ENCODE results near the gene CABCOCO1.

Gene CABCOCO1, protein sequence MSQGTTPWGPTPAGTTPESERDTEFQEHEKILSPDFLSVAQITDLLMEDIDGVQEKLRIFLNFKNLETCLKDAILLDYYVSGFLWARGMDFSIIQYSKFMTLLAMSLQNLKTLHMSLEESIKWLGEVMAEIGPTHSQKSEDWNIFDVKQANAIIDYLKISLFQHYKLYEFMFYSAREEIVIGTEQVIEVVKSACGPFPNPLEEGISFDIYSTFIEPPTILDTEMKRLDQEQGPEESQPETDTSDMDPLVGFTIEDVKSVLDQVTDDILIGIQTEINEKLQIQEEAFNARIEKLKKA

DNA sequence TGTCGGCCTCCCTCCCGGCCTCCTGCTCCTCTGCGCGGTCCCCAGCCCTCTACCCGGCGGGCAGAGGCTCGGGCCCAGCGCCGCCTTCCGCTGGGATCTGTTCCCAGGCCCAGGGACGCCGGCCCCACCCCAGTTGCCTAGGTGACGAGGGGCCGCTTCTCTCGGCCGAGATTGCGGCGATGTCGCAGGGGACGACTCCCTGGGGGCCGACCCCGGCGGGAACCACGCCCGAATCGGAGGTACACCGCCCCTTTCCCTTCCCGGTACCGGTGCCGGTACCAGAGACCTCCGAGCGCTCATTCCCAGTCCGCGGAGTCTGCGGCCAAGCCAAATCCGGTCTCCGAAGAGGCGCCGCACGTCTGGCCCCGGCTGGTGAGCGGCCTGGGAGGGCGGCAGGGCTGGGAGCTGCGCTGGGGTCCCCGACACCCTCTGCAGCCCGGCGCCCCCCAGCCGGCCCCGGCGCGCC, at the start of gene CABCOCO1:
Gene CABCOCO1 (plus strand): TSS at position 136 of the 466 bp plus-strand sequence. CDS start 44 bp downstream, at position 180.
- no peak for DNase-seq

DNA sequence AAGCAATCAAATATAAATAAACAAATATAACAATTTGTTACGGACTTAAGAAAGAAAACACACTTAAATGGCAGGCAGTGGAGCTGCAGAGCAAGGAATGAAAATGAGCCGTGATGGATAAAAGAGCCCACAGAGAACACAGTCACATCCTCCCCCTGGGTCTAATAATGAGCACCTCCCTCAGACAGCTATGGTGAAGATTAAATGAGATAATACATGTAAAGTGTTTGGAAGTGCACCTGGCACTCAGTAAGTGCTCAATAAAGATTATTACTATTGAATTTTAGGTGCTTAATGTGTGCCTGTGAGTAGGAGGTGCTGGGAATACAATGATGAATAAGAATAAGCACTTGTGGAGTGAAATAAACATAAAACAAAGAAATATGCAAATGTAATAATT, 49.1 kb upstream of the CABCOCO1 start:
- DNase-seq: no peak

DNA sequence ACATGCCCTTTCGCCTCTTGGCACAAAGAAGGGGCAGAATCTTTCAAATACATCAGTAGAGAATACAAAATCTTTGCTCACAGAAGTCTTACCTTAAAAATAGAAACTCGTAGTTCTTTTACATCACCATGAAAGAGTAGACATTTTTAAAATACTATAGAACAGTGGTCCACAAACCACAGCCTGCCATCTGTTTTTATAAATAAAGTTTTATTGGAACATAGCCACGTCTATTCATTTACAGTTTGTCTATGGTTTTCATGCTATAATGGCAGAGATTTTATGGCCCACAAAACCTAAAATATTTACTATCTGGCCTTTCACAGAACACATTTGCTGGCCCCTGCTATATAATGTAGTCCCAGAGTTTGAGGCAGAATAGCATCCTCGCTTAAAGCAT, 46.1 kb upstream of the CABCOCO1 start:
- DNase-seq: no peak

DNA sequence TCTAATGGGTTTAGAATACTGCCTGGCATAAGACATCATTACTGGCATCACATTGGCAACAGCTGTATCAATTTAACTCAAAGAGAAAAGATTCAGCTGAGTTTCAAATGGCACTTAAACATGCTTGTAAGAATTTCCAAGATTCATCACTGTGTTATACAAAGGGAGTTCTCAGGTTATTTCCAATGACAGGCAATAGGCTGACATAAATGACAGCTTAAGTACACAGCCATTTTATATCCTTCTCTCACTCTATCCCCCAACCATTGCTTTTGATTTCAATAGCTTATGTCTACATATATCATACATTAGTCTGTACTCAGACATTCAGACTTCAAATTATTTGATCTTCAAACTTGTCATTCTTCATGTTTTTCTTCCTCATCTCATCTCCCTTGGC, 45.5 kb upstream of the CABCOCO1 start:
- no peak for DNase-seq

DNA sequence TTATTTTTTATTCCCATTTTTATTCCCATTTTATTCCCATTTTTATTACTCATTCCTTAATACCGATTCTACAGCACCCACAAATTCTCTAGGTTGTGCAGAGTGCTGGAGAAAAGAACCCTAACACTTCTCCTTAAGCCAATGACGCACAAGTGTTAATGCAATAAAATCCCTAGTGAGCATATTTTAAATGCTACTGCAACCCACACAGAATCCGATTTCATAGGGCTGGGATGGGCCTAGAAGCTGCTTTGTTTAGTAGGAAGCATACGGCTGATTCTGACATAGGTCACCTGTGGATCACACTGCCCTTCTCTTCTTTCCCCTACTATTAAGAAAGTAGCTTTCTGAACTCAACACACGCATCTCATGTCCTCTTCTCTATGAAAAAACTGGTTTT, 45.1 kb upstream of the CABCOCO1 start:
- DNase-seq: no peak

DNA sequence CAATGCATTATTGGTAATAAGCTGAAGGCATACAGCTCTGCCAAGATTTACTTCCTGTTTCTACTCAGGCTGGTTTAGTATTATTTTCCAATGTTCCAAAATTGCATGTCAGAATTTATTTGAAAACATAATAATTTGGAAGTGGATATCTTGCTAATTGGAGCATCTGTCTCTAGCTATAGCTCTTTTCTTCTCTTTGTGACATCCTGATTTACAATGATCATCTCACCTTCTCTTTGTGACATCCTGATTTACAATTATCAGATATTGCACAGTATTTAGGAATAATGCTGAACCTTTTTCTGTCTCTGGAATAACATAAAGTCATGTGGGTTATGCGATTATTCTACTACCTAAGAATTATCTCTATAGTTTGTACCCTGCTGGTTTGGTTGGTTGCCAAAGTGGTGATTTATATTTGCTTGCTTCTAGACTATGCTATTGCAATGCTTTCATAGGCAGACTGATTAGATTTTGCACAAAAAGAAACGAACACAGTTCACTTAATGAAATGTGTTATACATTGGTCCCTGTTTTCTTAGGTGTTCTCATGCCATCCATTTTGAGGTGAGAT, 44.3 kb upstream of the CABCOCO1 start:
- DNase-seq: no peak

DNA sequence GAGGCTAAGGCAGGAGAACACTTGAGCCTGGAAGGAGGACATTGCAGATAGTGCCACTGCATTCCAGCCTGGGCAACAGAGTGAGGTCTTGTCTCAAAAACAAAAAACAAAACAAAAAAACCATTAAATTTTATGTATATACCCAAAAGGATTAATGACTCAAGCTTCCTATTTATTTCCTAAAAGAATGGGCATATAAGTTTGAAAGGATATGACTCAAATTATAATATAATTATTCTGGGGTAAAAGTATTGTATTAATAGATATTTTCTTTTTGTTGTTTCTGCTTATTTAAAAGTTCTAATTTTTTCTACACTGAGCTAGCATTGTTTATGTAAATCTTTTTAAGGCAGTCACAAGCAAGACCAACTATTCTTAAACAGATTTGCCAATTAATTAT, 42.2 kb upstream of the CABCOCO1 start:
- DNase-seq: no peak

DNA sequence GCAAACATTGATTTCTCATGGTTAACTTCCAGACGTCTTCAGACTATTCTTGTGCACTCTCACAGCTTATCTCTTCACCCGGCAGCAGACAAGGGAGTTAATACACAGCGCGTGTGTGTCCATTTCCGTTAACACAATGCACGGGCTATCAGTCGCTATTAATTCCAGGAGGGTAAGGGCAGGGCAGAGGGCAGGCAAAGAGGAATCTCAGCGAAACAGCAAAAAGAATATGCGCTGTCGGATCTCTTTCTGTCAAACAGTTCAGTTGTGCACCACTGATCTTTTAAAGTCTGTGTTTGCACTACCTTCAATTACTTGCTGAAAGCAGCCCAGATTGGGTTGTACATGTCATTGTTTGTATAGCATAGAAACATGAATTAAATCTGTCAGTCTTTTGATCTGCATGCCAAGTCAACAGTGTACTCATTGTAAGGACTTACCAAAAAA, 41.1 kb upstream of the CABCOCO1 start:
- no peak for DNase-seq

DNA sequence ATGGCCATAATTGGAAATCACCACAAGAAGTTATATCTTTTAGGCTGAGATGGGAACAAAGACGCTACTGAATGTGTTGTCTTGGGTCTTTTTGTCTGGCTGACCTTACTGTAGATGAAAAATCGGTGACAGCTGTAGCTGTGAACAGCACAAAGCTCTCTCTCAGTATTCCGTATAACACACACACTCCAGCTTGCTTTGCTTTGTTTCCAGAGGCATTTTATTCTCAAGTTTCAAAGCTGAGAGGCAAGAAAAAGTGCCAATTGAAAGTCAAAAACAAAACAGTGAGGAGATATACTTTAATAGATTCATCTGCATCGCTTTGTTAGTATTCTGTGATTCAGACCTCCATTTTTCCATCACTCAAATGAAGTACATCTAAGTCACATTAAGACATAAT, 39.6 kb upstream of the CABCOCO1 start:
- DNase-seq: no peak

DNA sequence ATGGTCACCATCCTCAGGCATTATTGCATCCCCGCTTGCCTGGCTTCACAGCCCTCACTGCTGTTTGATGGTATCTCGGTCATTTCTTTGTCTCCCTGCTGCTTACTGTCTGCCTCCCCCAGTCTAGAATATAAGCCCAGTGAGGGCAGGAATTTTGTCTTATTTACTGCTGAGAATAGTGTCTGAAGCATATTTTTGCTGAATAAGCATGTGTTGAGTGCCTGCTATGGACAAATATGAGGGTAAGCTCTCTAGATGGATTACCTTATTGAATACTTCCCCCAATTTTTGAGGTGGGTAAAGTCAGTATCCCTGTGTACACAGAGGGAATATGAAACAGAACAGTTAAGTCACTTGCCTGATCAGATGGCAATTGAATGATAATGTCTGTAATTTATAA, 36.5 kb upstream of the CABCOCO1 start:
- no peak for DNase-seq

DNA sequence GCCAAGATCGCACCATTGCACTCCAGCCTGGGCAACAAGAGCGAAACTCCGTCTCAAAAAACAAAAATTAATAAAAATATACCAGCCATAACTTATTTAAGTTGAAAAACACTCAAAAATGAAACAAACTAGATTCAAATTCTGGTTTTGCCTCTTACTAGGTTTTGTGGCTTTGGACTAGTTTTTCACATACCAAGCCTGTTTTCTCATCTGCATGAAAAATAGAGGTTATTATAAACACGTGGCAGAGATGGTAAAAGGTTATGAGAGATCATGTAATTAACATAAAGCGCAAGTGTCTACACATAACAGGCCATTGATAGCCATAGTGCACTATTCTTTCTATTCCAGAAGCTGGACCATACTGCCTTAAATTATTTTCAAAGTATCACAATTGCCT, 35.5 kb upstream of the CABCOCO1 start:
- DNase-seq: no peak

DNA sequence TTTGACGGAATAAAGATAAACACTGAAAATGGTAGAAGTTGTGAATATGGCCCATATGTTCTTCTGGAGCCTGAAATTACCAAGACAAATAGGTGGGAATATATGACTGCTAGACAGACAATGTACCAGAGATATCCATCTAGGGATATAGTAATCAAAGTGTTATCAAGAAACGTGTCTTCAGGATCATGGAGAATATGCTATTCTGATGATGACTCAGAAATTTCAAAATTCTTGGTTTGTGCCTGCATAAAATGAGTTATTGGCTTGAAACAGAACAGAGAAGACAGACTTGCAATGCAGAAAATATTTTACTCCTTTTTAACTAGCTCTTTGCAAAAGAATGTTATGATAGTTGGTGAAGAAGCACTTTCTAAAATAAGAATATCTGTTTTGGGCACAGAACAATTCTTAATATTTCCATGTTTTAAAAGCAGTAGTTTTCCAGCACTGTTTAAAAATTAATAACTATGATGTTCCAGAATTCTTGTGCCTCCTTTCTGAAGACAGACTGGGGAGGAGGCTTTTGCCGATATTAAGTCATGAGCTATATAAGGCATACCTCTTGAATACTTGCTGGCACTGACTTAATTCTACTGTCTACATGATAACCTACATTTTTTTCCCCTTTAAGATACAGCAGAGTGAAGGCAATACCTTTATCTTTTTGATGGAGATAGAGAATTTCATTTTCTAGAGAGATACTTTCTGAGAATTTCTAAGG, 34.4 kb upstream of the CABCOCO1 start:
- no peak for DNase-seq

DNA sequence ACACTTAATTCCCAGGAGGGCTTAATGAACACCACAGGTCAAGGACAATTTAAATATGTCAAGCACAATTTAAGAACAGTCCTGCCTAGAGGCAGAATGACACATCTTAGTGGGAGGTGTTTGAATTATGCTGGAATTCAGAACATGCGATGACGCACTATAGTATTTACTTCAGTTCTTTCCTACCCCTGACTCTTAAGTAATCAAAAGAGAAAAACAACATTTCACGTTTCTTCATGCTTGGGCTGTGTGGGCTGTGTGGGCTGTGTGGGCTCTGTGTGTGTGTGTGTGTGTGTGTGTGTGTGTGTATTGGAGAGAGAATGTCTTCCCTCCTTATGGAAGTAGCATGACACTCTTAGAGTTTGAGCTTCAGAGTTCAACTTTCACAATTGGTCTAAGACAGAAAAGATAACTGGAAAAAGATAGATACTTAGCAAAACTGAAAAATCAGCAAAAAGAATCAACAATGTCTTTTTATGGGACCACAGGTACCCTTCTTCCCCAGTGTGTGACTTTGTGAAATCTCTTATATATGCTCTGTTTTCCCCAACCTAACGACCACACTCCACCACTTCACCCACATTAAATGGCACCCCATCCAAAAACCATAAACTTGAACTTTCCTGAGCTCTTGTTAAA, 33.7 kb upstream of the CABCOCO1 start:
- no peak for DNase-seq

DNA sequence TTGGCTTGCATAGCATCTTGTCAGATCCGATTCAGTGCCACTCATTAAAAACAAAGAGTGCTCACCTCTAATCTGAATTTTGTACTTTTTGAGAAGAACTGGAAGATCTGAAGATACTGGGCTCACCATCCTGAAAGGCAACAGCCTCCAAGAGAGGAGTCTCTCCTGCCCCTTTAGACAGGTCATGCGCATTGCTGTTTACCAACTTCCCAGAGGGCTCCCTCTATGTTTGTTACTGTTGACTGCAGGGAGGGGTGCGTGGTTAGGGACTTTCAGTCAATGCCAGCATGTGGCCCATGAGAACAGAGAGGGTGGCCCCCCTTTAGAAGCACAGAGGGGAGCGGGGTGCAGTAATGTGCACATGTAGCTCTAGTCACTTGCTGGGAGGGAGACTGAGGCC, 33.2 kb upstream of the CABCOCO1 start:
- DNase-seq: no peak

DNA sequence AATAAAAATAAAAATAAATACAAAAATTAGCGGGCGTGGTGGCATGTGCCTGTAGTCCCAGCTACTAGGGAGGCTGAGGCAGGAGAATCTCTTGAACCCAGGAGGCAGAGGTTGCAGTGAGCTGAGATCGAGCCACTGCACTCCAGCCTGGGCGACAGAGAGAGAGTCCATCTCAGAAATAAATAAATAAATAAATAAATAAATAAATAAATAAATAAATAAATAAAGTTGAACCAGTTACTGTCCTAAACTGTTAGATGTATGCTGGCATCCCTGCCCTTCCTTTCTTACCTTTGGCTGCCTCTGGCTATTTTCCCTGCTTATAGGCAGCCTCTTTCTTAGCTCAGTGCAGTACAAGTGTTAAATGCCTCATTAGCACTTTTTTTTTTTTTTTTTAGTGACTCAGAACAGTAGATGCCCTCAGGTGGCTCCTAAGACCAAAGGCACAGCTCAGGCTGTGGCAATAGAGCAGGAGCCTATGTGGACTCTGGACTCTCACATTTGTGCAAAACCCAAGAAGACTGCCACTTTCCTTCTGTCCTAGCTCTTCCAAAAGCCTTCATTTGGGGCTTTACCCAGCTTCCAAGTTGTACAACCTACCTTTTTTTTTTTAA, 30.6 kb upstream of the CABCOCO1 start:
- DNase-seq: no peak

DNA sequence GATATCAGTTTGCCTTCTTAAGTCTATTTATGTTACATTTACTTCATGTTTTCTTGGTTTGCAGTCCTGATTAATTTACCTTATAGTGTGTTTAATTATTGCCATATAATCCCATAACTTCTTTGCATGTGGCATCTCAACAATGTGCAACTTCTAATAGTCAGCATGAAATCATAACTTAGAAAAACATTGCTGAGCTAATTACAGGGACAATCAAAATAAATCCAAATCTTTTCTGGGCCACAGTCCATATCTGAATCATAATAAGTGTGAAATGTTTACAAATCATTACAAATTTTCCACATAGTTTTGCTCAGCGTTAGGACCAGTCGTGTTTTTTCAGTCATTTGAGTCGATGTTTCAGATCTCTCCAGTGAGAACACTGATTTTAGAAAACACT, 29.1 kb upstream of the CABCOCO1 start:
- DNase-seq: no peak

DNA sequence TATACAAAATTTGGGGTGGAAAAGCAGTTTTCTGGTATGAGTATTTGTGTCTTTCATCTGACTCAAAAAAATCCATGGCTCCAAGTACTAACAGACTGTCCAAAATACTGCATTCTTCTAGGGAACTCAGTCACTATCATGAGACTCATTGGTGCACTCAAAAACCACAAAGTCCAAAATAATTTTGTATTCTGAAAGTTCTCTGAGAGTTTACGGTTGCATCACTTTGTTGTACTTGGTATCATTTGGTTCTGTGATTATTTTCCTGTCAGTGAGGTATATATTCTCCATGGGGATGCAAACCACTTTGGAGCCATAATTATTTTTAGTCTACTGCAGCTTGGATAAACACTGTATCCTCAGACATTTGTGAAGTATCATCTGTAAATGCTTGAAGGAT, 28.0 kb upstream of the CABCOCO1 start:
- DNase-seq: no peak

DNA sequence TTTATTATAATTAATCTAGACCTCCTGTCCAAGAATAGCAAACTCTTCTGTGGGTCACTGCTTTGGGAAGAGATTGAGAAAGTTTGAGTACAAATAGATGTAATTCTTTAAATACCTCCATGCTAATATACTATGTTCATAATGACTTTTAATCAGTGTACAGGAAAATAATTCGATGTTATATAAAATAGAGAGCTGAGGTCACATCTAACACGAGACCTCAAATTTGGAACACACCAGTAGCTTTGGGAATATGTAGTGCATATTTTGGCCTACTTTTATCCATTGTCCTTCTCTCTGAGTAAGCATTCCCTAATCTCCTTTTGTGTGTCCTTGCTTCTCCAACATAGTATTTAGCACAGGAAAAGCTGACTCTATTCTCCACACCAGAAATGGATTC, 27.3 kb upstream of the CABCOCO1 start:
- no peak for DNase-seq

DNA sequence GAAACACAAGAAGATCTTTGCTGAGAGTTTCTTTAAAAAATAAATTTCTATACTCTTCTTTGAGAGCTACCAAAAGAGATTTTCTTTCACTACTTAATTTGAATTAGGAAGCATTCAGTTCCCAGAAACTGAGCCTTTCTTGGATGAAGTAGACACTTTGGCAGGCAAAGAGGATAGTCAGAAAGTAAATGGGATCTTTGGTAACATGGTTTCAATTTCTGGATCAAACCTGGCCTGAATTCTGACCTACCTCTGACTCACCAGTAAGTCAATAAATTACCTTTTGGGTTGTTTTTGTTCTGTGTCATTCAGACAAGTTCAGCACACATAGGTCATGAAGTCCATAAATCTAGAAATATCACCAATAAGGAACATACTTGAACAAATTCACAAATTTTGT, 26.8 kb upstream of the CABCOCO1 start:
- DNase-seq: no peak

DNA sequence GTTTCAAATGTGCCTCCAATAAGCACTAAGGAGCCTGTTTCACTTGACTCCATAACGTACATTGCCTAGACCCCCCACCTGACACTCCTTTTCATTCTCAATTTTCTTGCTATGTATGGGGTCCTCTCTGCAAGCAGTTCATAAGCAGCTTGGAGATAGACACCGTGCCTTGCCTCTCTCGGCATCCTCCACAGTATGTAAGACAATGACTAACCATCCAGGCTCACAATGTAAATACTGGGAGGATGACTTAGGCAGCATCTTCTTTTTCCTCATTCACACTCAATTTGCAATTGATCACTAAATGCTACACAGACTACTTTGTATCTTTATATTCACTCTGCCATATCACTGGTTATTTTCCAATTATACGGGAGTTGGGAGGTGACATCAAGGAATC, 22.8 kb upstream of the CABCOCO1 start:
- no peak for DNase-seq

DNA sequence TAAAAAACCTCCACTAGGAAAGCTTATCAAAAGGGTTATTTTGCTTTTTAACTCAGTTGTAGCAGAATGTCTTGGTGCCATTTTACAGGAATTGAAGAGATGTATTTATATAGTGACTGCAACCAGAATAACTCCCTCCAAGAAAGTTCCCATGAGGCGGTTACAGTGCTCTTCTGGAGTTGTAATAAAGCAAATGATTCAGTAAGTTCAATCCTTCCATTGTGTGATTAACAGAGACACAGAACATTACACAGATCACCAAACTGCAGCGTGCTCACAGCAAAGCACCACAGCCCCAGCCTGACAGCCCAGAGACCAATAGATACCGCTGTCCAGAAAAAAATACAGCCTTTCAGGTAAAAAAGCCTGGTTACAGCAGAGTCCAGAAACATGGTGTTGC, 21.9 kb upstream of the CABCOCO1 start:
- DNase-seq: no peak

DNA sequence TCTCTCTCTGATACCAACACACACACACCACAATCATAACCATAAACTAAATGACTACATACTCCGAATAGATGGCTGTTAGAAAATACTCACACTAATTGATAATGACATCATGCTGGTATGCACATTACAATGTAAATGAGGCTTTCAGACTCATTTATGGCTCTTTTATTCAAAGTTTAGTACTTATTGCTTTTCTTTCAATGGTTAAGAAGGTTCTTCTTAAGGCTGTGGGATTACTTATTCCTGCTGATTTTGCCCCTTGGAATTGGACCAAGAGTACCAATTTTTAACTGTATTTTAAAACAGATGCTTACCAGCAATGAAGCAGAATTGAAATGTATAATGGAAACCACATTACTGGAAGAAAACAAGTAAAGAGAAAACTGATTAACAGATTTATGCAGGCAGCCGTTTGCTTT, 20.6 kb upstream of the CABCOCO1 start:
- no peak for DNase-seq

DNA sequence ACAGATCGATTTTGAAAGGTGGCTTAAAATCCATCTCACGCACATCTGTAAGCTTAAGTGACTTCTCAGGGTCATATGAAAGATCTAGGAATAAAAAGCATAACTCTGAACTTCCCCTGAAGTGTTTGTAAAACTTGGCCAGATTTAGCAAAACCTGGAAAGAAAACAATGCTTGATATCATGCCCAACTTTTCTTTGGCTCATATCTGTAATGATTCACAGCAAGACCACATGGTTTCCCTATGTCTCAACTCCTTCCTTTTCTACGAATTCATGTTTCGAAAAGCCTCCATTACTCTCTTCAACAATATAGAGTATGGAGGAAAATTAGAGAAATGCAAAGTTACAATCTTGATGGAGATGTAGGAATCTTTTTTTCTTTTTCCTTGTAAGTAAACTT, 20.1 kb upstream of the CABCOCO1 start:
- no peak for DNase-seq

All from NCI-H1048 (cell line).